ENCODE results near the gene CFB. TPM values are rescaled to one million over a fixed set of nuclear protein-coding genes. Genes with fewer than 3 reads are reported as not detected.
"Not testable (repeated sequence)": the region's sequence is repeated elsewhere in the genome, so short reads cannot be mapped to it uniquely, and the experiment has no call there.

Gene CFB
- total RNA-seq, 1 experiment from 2014 or later: 1.4 TPM

- TF ChIP-seq ATF3 (CRISPR knock-in tag; conservative IDR thresholded peaks at IDR 0.05) (no peak), IRF1 (CRISPR knock-in tag; IDR thresholded peaks at IDR 0.05) (no peak)
Measured at GRCh38 chr6:31905041-31905440, 40.9 kb upstream of the CFB start (continued).

DNA sequence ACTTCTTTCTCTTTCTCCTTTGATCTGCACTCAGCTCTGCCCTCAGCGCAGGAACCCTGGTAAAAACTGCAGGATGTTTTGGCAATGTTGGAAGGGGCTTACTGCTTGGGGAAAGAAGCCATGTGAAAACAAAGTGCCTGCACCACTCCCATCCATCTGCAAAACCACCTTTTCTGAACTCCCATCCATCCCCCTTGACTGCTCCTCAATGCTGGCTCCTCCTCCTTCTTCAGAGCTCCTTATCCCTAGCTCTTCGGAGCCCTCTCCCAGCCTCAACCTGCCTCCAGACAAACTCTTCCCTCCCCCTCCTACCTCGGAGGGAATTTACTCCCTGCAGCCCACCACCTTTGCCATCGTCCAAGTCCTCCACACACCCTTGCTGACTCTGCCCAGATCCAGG lies 39.8 kb upstream of the CFB start:
- ChIA-PET CTCF (interaction anchor here (1.0 to 2.3 kb wide), 6 partner anchors 10 to 140 kb away, joined by 3 to 14 read pairs (median 4); no protein-coding TSS in a partner anchor), POLR2A (interaction anchor here (1.1 to 1.2 kb wide), 2 partner anchors 10 to 66 kb away, joined by 3 read pairs; partner anchors contain the start of gene DXO)
- Mint-ChIP-seq H3K4me1 (peaks cover 14% of the 10 kb centered on the region), H3K36me3 (no peaks in the 10 kb centered on the region), H3K4me3 (peak overlapping the region; percentile 20; the same call in 1 of the 2 replicates), H3K9me3 (no peaks in the 10 kb centered on the region), H3K27me3 (ENCODE audit: low read depth) (peaks cover 5% of the 10 kb centered on the region), H3K27ac (peak overlapping the region; percentile 85)
- TF ChIP-seq ZNF219 (CRISPR knock-in tag; IDR thresholded peaks at IDR 0.05; ENCODE audit: borderline replicate concordance) (no peak), ATF2 (CRISPR knock-in tag; IDR thresholded peaks at IDR 0.05; ENCODE audit: borderline replicate concordance, low read depth) (no peak), ARID4B (CRISPR knock-in tag; IDR thresholded peaks at IDR 0.05; ENCODE audit: borderline replicate concordance) (no peak), PRDM15 (CRISPR knock-in tag; IDR thresholded peaks at IDR 0.05) (peak; percentile 89), FOXJ3 (CRISPR knock-in tag; IDR thresholded peaks at IDR 0.05; ENCODE audit: borderline replicate concordance) (no peak), NFE2L1 (CRISPR knock-in tag; IDR thresholded peaks at IDR 0.05) (0 out of 2 replicates have a peak, but pooled peaks have one; percentile 19)
- DNase-seq (ENCODE audit: low spot score) (peak; percentile 31), ATAC-seq (peak; percentile 71)

- peaks cover 14% of the 10 kb centered on the region for H3K4me1 Mint-ChIP-seq
- not testable (repeated sequence) for H3K27me3 Mint-ChIP-seq (ENCODE audit: low read depth); ATAC-seq; H3K4me3 Mint-ChIP-seq; H3K9me3 Mint-ChIP-seq; H3K36me3 Mint-ChIP-seq; DNase-seq (ENCODE audit: low spot score)
- ChIA-PET POLR2A (interaction anchor here (0.7 to 1.1 kb wide), 3 partner anchors 10 to 360 kb away, joined by 3 to 7 read pairs (median 3); partner anchors contain the start of gene ATP6V1G2), CTCF (interaction anchor here (1.0 to 2.3 kb wide), 6 partner anchors 9 to 141 kb away, joined by 3 to 14 read pairs (median 4); no protein-coding TSS in a partner anchor)
- H3K27ac Mint-ChIP-seq: peak overlapping the region; percentile 85
Measured at GRCh38 chr6:31906727-31907126, 39.2 kb upstream of the CFB start.
